HFFc6 (cell line): ENCODE measurements around the gene THADA. TPM values are rescaled to one million over a fixed set of nuclear protein-coding genes. Genes with fewer than 3 reads are reported as not detected.

ENCODE experiments used
- DNase-seq: peaks from one replicate; pipeline ENCODE4 v3.0.0-alpha.2; 2018
- H3K27ac Mint-ChIP-seq: 2 replicates; pipeline ENCODE4 v1.8.0; 2020; ENCODE audit warnings: mild to moderate bottlenecking, mixed read lengths
- H3K27me3 Mint-ChIP-seq: 2 replicates; pipeline ENCODE4 v1.8.0; 2021; ENCODE audit warnings: mild to moderate bottlenecking, moderate library complexity, mixed read lengths; ENCODE audit not compliant: insufficient read depth
- H3K36me3 Mint-ChIP-seq: 2 replicates; pipeline ENCODE4 v1.8.0; 2021; ENCODE audit warnings: low read depth, mixed read lengths
- H3K4me1 Mint-ChIP-seq: 2 replicates; pipeline ENCODE4 v1.8.0; 2020; ENCODE audit warnings: low read depth, mixed read lengths
- H3K4me3 Mint-ChIP-seq: 2 replicates; pipeline ENCODE4 v1.8.0; 2020; ENCODE audit warnings: mild to moderate bottlenecking, moderate library complexity, mixed read lengths
- H3K9me3 Mint-ChIP-seq: 2 replicates; pipeline ENCODE4 v1.8.0; 2020; ENCODE audit warnings: mild to moderate bottlenecking, mixed read lengths
- total RNA-seq, 6 experiments: library from RNA; stranded (reverse); fragmentation: NEBNext Ultra II Directional; extraction: Animal tissue kit (Norgen Biotek cat#: 25700); gene quantifications; 2 replicates in 1 of 6; 3 replicates in 5 of 6; pipeline ENCODE4 v1.2.3, GENCODE V29; 2021
- TF ChIP-seq, protein P1 (sequence below): fragments of 200-600 bp; sonication (generic); IDR thresholded peaks from 2 replicates; pipeline ENCODE4 v1.5.0; 2021; ENCODE audit warnings: antibody characterized with exemption, mild to moderate bottlenecking

The THADA gene
- total RNA-seq, 6 experiments from 2014 or later = 14.3 to 20.5 (median 17.3) TPM

DNA sequence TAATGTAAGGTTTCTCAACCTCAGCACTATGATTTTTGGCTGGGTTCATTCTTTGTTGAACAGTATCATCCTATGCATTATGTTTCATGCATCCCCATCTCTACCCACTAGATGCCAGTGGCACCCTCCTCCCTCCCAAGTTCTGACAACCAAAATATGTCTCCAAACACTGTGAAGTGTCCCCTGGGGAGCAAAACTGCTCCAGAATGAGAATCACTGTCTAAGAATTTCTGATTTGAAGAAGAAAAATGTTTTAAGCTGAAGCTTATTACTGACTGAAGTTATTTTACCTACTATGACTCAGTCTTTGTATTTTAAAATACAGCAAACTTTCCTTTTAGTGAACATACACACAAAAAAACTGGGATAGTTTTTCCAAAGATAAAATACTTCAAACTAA is 3.4 kb downstream of the THADA start:
- TF ChIP-seq, protein P1, sequence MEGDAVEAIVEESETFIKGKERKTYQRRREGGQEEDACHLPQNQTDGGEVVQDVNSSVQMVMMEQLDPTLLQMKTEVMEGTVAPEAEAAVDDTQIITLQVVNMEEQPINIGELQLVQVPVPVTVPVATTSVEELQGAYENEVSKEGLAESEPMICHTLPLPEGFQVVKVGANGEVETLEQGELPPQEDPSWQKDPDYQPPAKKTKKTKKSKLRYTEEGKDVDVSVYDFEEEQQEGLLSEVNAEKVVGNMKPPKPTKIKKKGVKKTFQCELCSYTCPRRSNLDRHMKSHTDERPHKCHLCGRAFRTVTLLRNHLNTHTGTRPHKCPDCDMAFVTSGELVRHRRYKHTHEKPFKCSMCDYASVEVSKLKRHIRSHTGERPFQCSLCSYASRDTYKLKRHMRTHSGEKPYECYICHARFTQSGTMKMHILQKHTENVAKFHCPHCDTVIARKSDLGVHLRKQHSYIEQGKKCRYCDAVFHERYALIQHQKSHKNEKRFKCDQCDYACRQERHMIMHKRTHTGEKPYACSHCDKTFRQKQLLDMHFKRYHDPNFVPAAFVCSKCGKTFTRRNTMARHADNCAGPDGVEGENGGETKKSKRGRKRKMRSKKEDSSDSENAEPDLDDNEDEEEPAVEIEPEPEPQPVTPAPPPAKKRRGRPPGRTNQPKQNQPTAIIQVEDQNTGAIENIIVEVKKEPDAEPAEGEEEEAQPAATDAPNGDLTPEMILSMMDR = peak; percentile 36
- Mint-ChIP-seq H3K27me3 (no peaks in the 10 kb centered on the region; the same call in 1 of the 2 replicates), H3K4me1 (peaks cover 40% of the 10 kb centered on the region), H3K36me3 (peaks cover 9% of the 10 kb centered on the region; the same call in 1 of the 2 replicates), H3K4me3 (0 out of 2 replicates have a peak overlapping the region, but pooled peaks have one; percentile 17), H3K27ac (peak overlapping the region; percentile 57), H3K9me3 (peaks cover 4% of the 10 kb centered on the region; the same call in 1 of the 2 replicates)
- peak; percentile 30 for DNase-seq

DNA sequence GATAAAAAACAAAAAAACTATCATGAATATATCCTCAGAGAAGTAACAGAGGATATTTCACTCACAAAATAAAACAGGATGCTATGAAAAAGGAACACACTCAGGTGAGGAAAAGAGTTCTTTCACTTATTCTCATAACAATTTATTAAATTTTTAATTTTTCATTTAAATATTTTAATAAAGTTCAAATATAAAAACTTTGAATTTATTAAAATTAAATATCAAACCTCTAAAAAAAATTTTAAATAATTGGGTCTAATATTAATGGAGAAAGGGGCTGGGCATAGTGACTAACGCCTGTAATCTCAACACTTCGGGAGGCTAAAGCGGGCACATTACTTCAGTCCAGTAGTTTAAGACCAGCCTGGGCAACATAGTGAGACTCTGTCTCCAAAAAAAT is 10.1 kb downstream of the THADA start:
- Mint-ChIP-seq H3K9me3 (no peaks in the 10 kb centered on the region), H3K27ac (no peak overlapping the region), H3K36me3 (peaks cover 6% of the 10 kb centered on the region), H3K4me3 (no peak overlapping the region), H3K4me1 (no peaks in the 10 kb centered on the region), H3K27me3 (no peaks in the 10 kb centered on the region)
- TF ChIP-seq, protein P1 = no peak
- DNase-seq = no peak

DNA sequence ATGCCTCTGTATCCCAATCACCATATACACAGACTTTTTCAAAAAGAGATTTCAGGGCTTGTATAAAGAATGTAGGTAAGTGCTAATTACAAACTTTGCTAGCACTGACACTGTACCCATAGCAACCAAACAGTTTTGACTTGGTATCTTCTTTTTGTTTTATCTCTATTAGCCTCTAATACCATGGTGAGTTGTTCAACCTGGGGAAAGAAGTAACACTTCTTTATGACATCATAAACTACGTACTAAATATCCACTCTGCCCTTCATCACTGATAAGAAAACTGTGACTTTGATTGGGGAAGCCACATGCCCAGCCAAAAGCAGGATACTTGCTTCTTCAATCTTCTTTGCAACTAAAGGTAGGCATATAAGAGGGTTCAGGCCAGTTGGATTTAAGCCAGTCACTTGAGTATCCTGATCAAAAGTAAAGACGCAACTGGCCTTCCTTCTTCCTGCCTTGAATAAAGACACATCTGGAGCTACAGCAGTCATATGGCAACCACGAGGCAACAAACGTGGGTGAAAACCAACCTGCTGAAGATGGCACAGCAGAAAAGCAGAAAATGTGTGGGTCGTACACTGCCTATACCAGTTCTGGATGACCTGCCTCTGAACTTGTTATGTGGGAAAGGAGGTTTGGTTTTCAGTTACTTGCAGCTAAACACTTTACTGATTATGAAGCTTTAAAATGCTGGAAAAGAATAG is 16.4 kb downstream of the THADA start:
- Mint-ChIP-seq H3K9me3 (no peaks in the 10 kb centered on the region), H3K4me1 (0 out of 2 replicates have a peak, but pooled peaks cover 4% of the 10 kb centered on the region), H3K27me3 (no peaks in the 10 kb centered on the region), H3K4me3 (no peak overlapping the region), H3K27ac (no peak overlapping the region), H3K36me3 (peaks cover 14% of the 10 kb centered on the region)
- TF ChIP-seq, protein P1 = no peak
- DNase-seq = no peak

DNA sequence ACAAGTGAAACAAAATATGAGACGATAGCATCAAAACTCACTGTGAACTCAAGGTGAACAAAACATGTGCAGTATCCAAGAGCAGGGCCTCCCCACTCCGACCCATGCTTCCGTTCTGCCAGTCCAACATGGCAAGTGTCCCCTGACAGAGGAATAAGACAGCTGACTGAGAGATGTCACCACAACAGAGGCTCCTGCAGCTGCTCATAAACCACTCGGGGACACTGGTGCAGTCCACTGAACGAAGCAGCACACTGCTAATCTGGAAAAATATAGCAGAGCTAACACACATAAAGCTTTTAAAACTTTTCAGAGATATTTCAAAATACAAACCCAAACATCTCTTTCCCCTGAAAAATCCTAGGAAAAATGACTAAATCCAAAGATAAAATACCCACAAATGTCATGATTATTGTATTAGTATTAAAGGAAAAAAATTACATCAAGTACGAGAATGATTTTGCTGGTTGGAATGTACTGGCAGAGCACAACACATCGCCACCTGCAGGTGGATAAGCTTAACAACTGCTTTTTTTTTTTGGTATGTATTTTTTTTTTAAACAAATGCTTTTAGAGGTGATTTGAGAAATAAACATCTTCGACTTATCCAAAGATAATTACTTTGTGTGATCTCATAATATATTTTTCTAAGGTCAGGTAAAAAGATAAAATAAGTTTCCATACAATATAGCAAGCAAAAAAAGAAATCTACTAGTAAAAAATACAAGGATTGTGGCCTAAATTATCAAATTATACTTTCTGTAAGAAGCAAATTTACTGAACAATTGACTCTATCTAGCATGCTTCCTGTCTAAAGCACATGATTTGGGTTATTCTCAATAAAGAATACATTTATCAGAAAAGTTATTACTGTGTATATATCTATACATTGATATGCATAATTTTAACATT is 18.6 kb downstream of the THADA start:
- Mint-ChIP-seq H3K27ac (no peak overlapping the region), H3K4me1 (0 out of 2 replicates have a peak, but pooled peaks cover 4% of the 10 kb centered on the region), H3K36me3 (peaks cover 14% of the 10 kb centered on the region), H3K9me3 (no peaks in the 10 kb centered on the region), H3K4me3 (no peak overlapping the region), H3K27me3 (no peaks in the 10 kb centered on the region)
- TF ChIP-seq, protein P1 = peak; percentile 93
- peak; percentile 51 for DNase-seq

DNA sequence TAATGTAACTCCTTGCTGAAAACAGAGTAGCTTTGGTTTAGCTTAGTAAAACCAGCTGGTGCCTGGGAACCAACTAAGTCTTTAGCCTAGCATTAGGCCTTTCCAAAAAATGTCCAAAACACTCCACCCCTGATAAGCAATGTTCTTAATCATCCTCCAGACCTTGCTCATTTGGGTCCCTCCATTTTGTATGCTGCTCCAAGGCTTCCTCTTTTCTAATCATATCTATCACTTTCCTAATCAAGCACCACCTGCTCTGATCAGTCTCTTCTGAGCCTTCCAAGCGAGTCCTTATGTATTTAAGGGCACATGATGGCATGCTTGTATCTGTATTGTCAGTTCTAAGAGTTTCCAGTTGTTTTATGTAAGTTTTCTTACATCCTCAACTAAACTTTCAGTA is 23.6 kb downstream of the THADA start:
- 0 out of 2 replicates have a peak, but pooled peaks cover 4% of the 10 kb centered on the region for H3K4me1 Mint-ChIP-seq
- H3K27ac Mint-ChIP-seq = no peak overlapping the region
- TF ChIP-seq, protein P1 = no peak
- peaks cover 4% of the 10 kb centered on the region for H3K36me3 Mint-ChIP-seq
- H3K4me3 Mint-ChIP-seq = no peak overlapping the region
- DNase-seq = no peak
- no peaks in the 10 kb centered on the region for H3K9me3 Mint-ChIP-seq
- H3K27me3 Mint-ChIP-seq = no peaks in the 10 kb centered on the region
